ENCODE results near the gene LRCH4. TPM values are rescaled to one million over a fixed set of nuclear protein-coding genes. Genes with fewer than 3 reads are reported as not detected.

Gene LRCH4
- total RNA-seq (100 to 1,000 TPM; 313 to 317 TPM), total RNA-seq (5.6 to 101 (median 35.8) reads per million in 172 experiments)
- polyA plus RNA-seq (2013, experiment 1 of 2), result 185 TPM
- polyA plus RNA-seq (2013, experiment 2 of 2), result 219 TPM

- H3K27me3 Mint-ChIP-seq, result no peaks in the 10 kb centered on the region
- H3K4me1 ChIP-seq (ENCODE audit: insufficient read depth, low read length), result peaks cover 58% of the 10 kb centered on the region
- peak within 1 kb of the TSS; percentile 95 for H3K4me3 ChIP-seq (ENCODE audit: low read length)
- peaks cover 24% of the 10 kb centered on the region for H3K36me3 ChIP-seq (ENCODE audit: insufficient read depth, low read length)
- intact Hi-C loops (cut with DNase I, micrococcal nuclease), result loop anchor here (1.0 to 2.0 kb wide), 5 partner anchors 15 to 89 kb away; partner anchors contain the start of genes AGFG2 (in 1 of the 2) and MOSPD3 (in 1 of the 2)
- peak; percentile 14 for ATAC-seq (ENCODE audit: poor library complexity)
- H3K27ac Mint-ChIP-seq, result no peak within 1 kb of the TSS
- ChIA-PET CTCF (interaction anchor here (0.7 to 2.2 kb wide), 9 partner anchors 17 to 119 kb away, joined by 3 to 8 read pairs (median 4); partner anchors contain the start of gene MOSPD3), POLR2A (interaction anchor here (0.6 to 4.9 kb wide), 44 partner anchors 8 to 1027 kb away, joined by 3 to 113 read pairs (median 8); partner anchors contain the start of genes AGFG2, GIGYF1, GNB2 and GPC2)
- DNase-seq, result peak; percentile 42 to 82 (median 56)
- peaks cover 35% of the 10 kb centered on the region for H3K4me1 Mint-ChIP-seq (ENCODE audit: low read depth)
- TF ChIP-seq CTCF (IDR thresholded peaks at IDR 0.05), result no peak
- H3K9me3 Mint-ChIP-seq, result no peaks in the 10 kb centered on the region
- peaks cover 0 to 4% of the 10 kb centered on the region in 2 experiments for H3K27me3 ChIP-seq (ENCODE audit: control insufficient read depth in 1 of 2, insufficient read depth in 2 of 2, low read length in 2 of 2)
- H3K9me3 ChIP-seq (ENCODE audit: control insufficient read depth in 1 of 2, insufficient read depth in 1 of 2, low read length in 2 of 2), result no peaks in the 10 kb centered on the region
- peak within 1 kb of the TSS; percentile 97 for H3K4me3 Mint-ChIP-seq
- H3K36me3 Mint-ChIP-seq (ENCODE audit: low read depth), result peaks cover 17% of the 10 kb centered on the region
- H3K27ac ChIP-seq (ENCODE audit: low read depth in 1 of 2, low read length in 2 of 2), result peak within 1 kb of the TSS; percentile 93 to 96
These were observed at the start of gene LRCH4 for GRCh38 chr7:100585511-100586265. Gene LRCH4, minus strand, starts transcription at chr7:100586129. Its CDS starts 29 bp downstream, at chr7:100586100.

GRCh38 chr7:100632951-100633717 lies 47.2 kb upstream of the LRCH4 start:
- H3K4me3 ChIP-seq (ENCODE audit: low read length), result peak overlapping the region; percentile 71
- intact Hi-C loops (cut with DNase I, micrococcal nuclease), result loop anchor here in 1 of 2 experiments (2.0 kb wide), 1 partner anchor 58 kb away; no protein-coding TSS in a partner anchor
- DNase-seq (peak; percentile 26 to 81 (median 47)), ATAC-seq (ENCODE audit: poor library complexity) (peak; percentile 77)
- Mint-ChIP-seq H3K4me3 (peak overlapping the region; percentile 87), H3K27ac (no peak overlapping the region), H3K4me1 (ENCODE audit: low read depth) (peaks cover 10% of the 10 kb centered on the region), H3K36me3 (ENCODE audit: low read depth) (no peaks in the 10 kb centered on the region), H3K9me3 (no peaks in the 10 kb centered on the region), H3K27me3 (no peaks in the 10 kb centered on the region)
- CTCF ChIA-PET, result interaction anchor here (1.0 to 2.6 kb wide), 10 partner anchors 9 to 219 kb away, joined by 3 to 19 read pairs (median 5); partner anchors contain the start of genes GNB2, MOSPD3 and POP7
- POLR2A ChIA-PET, result interaction anchor here (0.8 to 2.6 kb wide), 10 partner anchors 20 to 205 kb away, joined by 3 to 22 read pairs (median 4); partner anchors contain the start of genes FBXO24, LRCH4, MOSPD3 and POP7
- no peaks in the 10 kb centered on the region for H3K36me3 ChIP-seq (ENCODE audit: insufficient read depth, low read length)
- peaks cover 24% of the 10 kb centered on the region for H3K4me1 ChIP-seq (ENCODE audit: insufficient read depth, low read length)
- H3K27me3 ChIP-seq (ENCODE audit: control insufficient read depth in 1 of 2, insufficient read depth in 2 of 2, low read length in 2 of 2), result no peaks in the 10 kb centered on the region
- peaks cover 0 to 6% of the 10 kb centered on the region in 2 experiments for H3K9me3 ChIP-seq (ENCODE audit: control insufficient read depth in 1 of 2, insufficient read depth in 1 of 2, low read length in 2 of 2)
- TF ChIP-seq CTCF (IDR thresholded peaks at IDR 0.05), result peak; percentile 33
- H3K27ac ChIP-seq (ENCODE audit: low read depth in 1 of 2, low read length in 2 of 2), result no peak overlapping the region

- POLR2A ChIA-PET, result interaction anchor here (0.9 to 1.4 kb wide), 4 partner anchors 18 to 76 kb away, joined by 3 to 7 read pairs (median 4); partner anchors contain the start of genes FBXO24, LRCH4, MOSPD3 and POP7
- no peak overlapping the region for H3K4me3 Mint-ChIP-seq
- CTCF ChIA-PET, result interaction anchor here (0.9 to 1.1 kb wide), 3 partner anchors 17 to 95 kb away, joined by 3 to 8 read pairs (median 3); partner anchors contain the start of gene MOSPD3
These were observed 44.1 kb upstream of the LRCH4 start for GRCh38 chr7:100630066-100630465.

More at GRCh38 chr7:100630066-100630465, 44.1 kb upstream of the LRCH4 start:
- Histone ChIP-seq H3K36me3 (ENCODE audit: insufficient read depth, low read length) (no peaks in the 10 kb centered on the region), H3K27me3 (ENCODE audit: control insufficient read depth in 1 of 2, insufficient read depth in 2 of 2, low read length in 2 of 2) (no peaks in the 10 kb centered on the region), H3K4me1 (ENCODE audit: insufficient read depth, low read length) (peaks cover 44% of the 10 kb centered on the region), H3K27ac (ENCODE audit: low read depth in 1 of 2, low read length in 2 of 2) (no peak overlapping the region), H3K4me3 (ENCODE audit: low read length) (no peak overlapping the region), H3K9me3 (ENCODE audit: control insufficient read depth in 1 of 2, insufficient read depth in 1 of 2, low read length in 2 of 2) (peaks cover 0 to 6% of the 10 kb centered on the region in 2 experiments)
- intact Hi-C loops (cut with DNase I, micrococcal nuclease), result no loop called here
- no peak for DNase-seq
- Mint-ChIP-seq H3K27me3 (no peaks in the 10 kb centered on the region), H3K36me3 (ENCODE audit: low read depth) (no peaks in the 10 kb centered on the region), H3K27ac (peak overlapping the region; percentile 42), H3K9me3 (no peaks in the 10 kb centered on the region), H3K4me1 (ENCODE audit: low read depth) (peaks cover 25% of the 10 kb centered on the region)
- no peak for ATAC-seq (ENCODE audit: poor library complexity)
- TF ChIP-seq CTCF (IDR thresholded peaks at IDR 0.05), result no peak
